HG02943 (cell line): Measurements from ENCODE around the gene UGT2B7.
A peak's percentile ranks its signal among the peaks of the same experiment; 100 is the strongest.
"Not testable (repeated sequence)": the region's sequence is repeated elsewhere in the genome, so short reads cannot be mapped to it uniquely, and the experiment has no call there.

Experiments used
- ATAC-seq: cut with Tn5 transposase; IDR thresholded peaks from one replicate; pipeline ENCODE4 v1.9.1; 2021; ENCODE audit warnings: mild to moderate bottlenecking, low read depth, moderate library complexity; ENCODE audit not compliant: unreplicated experiment

The UGT2B7 gene

DNA sequence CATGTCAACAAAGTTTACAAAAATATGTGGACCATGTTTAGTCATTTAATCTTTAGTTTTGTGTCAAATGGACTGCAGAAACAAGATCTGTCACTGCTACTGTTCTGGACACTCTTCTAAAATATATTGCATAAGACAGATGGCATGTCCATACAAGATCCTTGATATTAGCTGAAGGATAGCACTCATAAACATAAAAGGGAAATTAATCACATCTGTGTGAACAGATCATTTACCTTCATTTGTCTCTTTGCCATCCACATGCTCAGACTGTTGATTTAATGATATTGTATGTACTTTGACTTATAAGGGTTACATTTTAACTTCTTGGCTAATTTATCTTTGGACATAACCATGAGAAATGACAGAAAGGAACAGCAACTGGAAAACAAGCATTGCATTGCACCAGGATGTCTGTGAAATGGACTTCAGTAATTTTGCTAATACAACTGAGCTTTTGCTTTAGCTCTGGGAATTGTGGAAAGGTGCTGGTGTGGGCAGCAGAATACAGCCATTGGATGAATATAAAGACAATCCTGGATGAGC is at the start of gene UGT2B7:
Gene UGT2B7 (plus strand): TSS at position 364 of the 546 bp plus-strand sequence. CDS start 47 bp downstream, at position 411.
- ATAC-seq: no peak

DNA sequence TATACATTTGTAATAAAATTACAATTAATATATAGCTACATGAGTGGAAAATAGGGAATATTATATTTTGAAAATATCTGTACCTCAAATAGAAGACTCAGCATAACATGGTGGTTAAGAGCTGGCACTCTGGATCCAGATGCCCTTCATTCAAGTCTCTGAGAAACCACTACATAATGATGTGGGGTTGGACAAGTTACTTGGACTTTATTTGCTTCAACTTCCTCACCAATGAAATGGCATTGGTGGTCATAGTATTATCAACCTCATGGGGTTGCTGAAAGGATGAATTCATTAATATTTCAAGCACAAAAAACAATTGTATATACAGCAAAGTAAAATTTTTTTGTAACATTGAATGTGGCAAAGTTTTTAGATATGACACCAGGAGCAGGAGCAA is 46.4 kb upstream of the UGT2B7 start:
- no peak for ATAC-seq

DNA sequence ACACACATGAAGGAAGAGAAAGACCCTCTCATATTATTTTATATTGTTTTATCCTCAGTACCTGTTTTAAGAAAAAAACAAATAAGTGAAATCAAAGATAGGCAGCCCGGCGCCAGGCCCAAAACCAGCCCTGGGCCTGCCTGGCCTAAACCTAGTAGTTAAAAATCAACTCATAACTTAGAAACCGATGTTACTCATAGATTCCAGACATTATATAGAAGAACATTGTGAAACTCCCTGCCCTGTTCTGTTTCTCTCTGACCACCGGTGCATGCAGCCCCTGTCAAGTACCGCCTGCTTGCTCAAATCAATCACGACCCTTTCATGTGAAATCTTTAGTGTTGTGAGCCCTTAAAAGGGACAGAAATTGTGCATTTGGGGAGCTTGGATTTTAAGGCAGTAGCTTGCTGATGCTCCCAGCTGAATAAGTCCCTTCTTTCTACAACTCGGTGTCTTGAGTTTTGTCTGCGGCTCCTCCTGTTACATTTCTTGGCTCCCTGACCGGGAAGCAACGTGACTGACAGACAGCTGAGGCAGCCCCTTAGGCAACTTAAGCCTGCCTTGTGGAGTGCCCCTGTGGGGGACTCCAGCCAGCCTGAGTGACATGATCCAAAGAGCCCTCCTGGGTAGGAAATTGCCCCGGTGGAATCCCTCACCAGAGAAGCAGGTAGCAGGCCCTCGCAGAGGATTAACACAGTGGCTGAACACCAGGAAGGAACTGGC is 45.3 kb upstream of the UGT2B7 start:
- ATAC-seq: not testable (repeated sequence)

DNA sequence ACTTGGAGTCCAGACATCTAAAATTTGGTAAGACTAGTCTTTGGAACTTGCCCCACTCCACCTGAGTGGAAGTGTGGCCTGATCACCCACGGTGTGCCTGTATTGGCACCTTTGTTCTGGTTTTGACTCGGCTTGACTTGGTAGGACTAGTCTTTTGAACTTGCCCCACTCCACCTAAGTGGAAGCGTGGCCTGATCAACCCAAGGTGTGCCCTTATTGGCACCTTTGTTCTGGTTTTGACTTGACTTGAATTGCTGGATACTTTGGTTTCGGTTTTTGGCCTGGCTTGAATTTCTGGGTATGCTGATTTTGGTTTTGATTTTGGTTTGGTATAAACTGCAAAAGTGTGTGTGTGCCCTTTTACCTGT is 44.7 kb upstream of the UGT2B7 start:
- ATAC-seq: no peak

DNA sequence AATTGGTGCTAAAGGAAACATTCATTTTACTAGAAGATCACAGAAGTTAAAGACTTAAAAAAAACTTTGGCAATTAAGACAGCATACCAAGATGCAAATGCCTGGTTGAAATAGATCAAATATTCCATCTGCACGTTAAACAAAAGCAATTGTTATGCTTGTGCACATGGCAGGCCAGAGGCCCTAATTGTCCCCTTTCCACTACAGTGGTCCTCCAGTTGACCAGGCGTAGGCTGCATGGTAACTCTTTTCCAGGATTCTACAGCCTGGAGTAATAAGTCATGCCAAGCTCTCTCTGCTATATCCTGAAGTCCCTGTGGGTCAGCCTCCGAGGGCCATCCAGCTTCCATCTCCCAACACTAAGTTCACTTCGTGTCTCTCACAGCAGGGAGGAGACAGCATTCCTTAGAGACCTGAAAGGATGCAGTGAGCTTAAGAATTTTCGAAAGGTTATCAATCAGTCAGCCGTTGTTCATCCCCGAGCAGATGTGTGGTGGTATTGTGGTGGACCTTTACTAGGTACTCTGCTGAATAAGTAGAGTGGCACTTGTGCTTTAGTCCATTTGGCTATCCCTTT is 42.9 kb upstream of the UGT2B7 start:
- not testable (repeated sequence) for ATAC-seq

DNA sequence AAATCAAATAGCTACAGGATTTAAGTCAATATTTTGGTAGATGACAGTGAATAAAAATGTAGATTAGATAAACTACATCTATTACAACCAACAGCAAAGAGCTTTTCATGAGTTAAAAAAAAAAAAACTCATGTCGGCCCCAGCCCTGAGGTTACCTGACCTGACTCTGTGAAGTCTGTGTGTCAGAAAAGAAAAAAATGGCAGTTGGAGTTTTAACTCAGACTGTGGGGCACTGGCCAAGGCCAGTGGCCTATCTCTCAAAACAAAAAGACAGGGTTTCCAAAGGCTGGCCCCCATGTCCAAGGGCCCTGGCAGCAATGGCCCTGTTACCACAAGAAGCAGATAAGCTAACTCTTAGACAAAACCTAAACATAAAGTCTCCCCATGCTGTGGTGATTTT is 42.2 kb upstream of the UGT2B7 start:
- not testable (repeated sequence) for ATAC-seq

DNA sequence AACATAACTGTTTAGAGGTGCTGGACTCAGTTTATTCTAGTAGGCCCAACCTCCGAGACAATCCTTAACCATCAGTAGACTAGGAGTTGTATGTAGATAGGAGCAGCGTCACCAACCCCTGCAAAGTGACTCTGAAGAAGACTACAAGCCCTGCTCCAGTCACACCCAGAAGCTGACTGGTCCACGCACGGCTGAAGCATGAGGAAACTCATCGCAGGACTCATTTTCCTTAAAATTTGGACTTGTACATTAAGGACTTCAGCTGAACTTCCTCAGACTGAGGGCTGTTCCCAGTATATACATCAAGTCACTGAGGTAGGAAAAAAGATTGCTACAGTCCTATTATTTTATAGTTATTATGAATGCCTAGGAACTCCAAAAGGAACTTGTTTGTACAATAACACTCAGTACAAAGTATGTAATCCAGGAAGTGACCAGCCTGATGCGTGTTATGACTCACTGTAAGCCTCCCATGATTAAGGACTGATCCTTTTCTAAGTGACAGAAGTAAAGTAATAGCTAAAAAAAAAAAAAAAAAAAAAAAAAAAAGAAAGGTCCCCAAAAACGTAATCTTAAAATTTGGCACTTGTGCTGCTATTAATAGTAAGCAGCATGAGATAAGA is 41.6 kb upstream of the UGT2B7 start:
- ATAC-seq: no peak

DNA sequence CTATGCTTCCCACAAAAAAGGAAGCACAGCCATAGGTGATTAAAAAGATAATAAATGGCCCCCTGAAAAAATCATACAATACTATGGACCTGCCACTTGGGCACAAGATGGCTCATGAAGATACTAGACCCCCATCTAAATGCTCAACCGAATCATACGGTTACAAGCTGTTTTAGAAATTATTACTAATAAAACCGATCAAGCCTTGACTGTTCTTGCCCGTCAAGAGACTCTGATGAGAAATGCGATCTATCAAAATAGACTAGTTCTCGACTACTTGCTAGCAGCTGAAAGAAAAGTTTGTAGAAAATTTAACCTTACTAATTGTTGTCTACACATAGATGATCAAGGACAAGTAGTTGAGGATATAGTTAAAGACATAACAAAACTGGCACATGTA is 40.1 kb upstream of the UGT2B7 start:
- no peak for ATAC-seq

DNA sequence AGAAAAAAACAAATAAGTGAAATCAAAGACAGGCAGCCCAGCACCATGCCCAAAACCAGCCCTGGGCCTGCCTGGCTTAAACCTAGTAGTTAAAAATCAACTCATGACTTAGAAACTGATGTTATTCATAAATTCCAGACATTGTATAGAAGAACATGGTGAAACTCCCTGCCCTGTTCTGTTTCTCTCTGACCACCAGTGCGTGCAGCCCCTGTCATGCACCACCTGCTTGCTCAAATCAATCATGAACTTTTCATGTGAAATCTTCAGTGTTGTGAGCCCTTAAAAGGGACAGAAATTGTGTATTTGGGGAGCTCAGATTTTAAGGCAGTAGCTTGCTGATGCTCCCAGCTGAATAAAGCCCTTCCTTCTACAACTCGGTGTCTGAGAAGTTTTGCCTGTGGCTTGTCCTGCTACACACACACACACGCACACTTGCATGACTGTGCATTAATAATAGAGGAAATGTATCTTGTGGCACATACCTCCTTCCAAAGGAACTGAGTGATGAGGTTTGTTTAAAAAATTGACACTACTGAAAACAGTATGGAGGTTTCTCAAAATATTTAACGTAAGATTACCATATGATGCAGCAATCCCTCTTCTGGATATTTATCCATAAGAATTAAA is 39.2 kb upstream of the UGT2B7 start:
- ATAC-seq: no peak

DNA sequence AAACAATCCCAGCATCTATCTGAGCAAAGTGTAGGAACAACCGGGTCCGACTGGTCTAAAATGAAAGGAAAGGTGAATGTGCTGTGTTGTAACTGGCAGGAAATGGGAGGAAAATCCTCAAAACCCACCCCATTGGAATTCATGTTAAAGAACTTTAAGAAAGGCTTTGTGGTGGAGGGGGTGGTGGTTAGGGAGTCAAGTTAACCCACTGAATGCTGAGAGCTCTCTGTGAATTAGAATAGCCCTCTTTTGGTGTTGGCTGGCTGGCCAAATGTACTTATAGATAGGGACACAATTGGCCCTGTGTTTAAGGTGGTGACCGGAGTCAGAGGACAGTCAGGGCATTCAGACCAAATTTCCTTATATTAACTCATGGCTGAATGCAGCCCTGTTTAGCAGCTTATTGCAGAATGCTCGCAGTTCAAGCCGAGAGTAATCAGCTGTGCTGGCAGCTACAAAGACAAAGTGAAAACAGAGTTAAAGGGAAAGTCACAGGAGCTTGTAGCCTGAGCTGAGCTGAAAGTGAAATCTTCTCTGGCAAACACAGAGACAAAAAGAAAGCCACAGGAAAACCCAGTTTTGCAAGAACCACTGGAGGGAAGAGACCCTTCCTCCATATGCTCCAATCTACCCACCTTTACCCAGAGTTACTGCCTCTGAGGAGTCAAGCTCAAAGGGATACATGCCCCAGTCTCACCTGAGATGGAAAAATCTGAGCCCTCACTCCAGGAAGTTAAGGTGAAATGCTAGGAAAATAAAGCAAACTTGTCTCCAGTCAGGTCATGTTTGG is 38.5 kb upstream of the UGT2B7 start:
- ATAC-seq: peak; percentile 69

DNA sequence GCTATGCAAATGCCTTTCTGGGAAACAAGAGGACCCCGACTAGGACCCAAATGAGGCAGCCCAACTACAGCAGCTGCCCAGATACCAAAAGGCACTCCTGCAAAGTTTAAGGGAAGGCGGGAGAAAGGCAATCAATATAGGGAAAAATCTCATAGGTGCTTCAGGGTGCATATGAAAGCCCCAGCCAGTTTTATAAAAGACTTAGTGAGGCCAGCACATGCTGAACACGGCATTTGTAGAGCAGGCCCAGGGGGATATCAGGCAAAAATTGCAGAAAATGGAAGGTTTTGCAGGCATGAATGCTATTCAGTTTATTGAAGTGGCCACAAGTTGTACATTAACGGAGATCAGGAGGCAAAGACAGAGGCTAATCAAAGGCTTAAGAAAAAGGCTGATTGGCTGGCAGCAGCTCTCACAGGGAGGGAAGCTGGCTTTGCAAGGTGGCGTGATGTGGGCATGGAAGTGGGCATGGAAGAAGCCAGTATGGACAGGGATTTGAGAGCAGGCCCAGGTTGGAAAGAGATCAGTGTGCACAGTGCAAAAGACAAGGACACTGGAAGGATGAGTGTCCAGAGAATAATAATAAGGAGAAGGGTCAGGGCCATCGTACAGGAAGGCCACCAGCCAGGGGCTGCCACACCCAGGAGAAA is 37.7 kb upstream of the UGT2B7 start:
- peak; percentile 33 for ATAC-seq

DNA sequence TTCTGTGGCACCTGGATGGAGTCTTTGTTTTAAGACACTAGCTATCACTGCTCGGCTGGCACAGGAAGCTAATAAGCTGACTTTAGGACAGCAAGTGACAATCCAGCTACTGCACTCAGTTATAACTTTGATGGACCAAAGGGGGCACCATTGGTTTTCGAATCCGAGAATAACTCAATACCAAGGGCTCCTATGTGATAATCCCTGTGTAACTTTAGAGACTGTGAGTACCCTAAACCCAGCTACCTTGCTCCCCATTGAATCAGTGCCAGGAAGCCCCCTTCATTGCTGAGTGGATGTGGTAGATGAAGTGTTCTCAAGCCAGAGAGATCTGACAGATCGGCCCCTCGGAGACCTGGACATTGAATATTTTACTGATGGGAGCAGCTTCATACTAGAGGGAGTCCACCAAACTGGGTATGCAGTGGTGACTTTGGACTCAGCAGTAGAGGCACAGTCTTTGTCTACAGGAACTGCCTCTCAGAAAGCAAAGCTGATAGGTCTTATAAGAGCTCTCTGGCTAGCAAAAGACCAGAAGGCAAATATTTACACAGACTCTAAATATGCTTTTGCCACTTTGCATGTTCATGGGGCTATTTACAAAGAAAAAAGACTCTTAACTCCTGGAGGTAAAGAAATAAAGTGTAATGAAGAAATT is 35.5 kb upstream of the UGT2B7 start:
- ATAC-seq: no peak

DNA sequence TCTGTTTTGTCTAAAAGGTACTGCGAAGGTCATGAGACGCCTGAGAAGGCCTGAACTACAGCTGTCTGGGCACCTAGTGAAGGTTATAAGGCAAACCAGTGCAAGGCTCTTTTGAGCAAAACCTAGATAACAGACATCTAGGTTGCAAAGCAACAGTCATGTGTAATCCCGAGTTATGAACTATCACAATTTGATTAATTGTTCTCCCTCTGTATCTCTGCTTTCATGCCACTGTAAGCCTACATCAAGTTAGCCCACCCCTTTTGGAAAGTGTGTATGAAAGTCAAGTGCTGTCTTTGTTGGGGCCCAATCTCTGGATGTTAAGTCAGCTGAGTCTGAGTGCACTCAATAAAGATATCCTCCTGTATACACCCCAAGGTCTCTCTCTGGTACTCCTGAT is 31.9 kb upstream of the UGT2B7 start:
- ATAC-seq: no peak

DNA sequence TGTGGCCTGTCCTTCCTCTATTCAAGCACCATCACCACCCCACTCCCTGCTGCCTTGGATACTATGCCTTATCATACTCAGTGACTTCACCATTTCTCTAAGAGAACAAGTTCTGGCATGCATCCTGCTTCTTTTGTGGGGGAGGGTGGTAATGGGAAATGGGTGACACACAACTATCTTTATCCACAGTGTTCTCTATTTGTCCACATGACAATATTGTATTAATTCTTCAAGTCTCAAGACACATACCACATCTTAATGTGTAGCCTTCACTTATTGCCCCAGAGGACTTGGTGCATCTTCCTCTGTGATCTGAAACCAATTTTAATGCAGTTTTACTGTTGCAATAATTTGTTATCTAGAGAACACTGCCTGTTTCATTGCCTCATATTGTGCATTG is 29.3 kb upstream of the UGT2B7 start:
- ATAC-seq: no peak

DNA sequence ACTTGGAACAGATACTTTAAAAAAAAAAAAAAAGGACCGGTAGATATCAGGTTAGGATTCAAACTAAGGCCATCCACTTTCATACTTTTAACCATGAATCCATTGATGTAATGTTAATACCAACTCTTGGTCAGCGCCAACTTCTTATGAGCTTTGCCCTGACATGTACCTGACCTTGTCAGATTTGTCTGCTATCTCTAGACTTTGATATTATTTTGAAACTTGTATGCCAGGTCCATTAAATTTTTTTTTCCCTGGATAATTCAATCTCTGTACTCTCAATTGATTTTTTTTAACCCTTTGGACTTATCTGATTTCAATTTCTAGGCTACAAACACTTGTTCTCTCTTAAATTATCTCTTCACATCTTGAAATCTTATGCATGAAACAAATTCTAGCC is 27.2 kb upstream of the UGT2B7 start:
- ATAC-seq: no peak

DNA sequence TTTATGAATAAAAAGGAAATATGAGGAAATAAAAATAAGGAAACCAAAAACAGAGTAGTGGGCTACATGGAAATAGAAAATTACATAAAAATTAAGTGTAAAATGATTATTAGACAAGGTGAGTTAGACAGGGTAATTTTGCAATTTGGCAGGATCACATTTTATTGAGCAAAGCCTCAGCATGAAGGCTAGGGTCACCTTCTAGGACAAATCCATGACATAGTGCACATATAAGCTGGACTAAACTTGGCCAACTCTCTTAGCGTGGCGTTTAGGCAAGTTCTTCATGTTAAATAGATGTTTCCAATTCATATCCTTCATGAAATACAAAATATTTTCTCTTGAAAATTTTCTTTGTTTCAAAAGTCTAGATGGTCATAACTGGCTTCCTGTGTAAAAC is 25.7 kb upstream of the UGT2B7 start:
- no peak for ATAC-seq

DNA sequence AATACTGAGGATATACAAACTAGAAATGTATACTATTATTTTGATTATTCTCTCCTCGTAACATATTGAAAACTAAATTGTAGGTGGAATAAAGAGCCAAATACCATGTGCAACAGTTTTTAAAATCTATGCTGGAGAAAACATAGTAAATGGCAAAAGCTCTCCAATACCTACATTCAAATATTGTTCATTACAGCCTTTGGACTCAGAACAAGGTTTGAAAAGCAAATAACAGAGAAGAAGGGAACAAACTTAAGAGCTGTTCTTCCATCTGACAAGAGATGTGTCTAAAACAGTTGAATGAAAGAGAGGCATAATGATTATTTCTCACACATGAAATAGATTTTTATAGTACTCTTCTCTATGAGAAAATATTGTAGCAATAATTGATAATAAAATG is 25.0 kb upstream of the UGT2B7 start:
- ATAC-seq: no peak

DNA sequence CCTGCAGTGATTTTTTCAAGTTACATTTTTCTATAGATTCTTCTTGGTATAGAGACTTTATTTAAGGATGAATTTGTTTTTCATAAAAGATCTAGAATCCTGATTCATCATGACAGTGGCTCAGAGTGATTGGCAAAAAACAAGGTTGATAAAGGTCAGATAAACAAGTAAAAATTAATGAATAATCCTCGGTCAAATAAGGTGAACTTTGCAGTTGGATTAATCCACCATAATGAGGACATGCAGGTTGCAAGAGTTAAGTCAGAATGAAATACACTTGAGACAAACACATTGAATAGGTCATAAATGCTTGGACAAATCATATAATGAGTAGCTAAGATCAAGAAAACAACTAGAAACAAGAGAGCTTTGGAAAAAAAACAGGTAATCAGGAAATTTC is 22.9 kb upstream of the UGT2B7 start:
- no peak for ATAC-seq

DNA sequence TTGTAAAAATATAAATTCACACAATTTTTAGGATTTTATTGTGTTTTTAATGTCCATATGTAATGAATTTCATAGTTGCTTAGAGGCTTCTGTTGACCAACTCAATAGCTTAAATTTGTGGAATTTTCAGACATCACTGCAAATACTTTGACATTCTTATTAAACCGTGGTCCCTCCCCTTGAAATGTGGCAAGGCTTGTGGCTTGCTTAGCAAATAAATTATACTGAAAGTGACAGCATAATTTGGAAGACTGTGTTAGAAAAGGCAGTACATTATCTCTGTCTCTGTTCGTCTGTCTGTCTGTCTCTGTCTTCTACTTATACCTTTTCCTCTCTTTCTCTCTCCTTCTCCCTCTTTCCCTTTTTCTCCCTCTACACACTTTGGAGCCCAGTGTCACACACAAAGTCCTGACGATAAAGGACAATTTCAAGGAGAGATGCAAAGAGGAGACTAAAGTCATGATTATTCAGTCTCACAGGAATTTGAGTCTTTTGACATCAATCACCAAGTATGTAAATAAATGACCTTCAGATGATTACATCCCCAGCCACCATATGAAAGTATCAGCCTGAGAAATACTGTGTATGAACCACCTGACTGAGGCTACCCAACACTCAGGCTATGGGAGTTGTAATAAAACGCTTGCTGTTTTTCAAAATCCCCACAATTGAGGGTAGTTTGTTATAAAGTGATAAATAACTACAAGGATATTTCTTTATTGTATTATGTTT is 21.0 kb upstream of the UGT2B7 start:
- no peak for ATAC-seq
